Progenitor cell of endocrine pancreas (in vitro differentiated cells): ENCODE measurements around the gene SLC25A42. TPM values are rescaled to one million over a fixed set of nuclear protein-coding genes. Genes with fewer than 3 reads are reported as not detected.

Source experiments
- DNase-seq: peaks from one replicate; pipeline ENCODE4 v3.0.0; 2021; ENCODE audit warnings: low spot score; ENCODE audit not compliant: unreplicated experiment
- H3K27ac Mint-ChIP-seq: 2 replicates; pipeline ENCODE4 v1.8.0; 2021; ENCODE audit warnings: mild to moderate bottlenecking, moderate library complexity, mixed read lengths
- H3K27me3 Mint-ChIP-seq: 2 replicates; pipeline ENCODE4 v1.8.0; 2021; ENCODE audit warnings: mixed read lengths
- H3K36me3 Mint-ChIP-seq: 2 replicates; pipeline ENCODE4 v1.8.0; 2022; ENCODE audit warnings: mixed read lengths; ENCODE audit not compliant: insufficient read depth
- H3K4me1 Mint-ChIP-seq: 2 replicates; pipeline ENCODE4 v1.8.0; 2021; ENCODE audit warnings: low read depth, mixed read lengths
- H3K4me3 Mint-ChIP-seq: 2 replicates; pipeline ENCODE4 v1.8.0; 2021; ENCODE audit warnings: low read depth, mild to moderate bottlenecking, moderate library complexity, mixed read lengths
- H3K9me3 Mint-ChIP-seq: 2 replicates; pipeline ENCODE4 v1.8.0; 2021; ENCODE audit warnings: low read depth, mixed read lengths
- CTCF ChIP-seq: fragments of 200-600 bp; sonication (generic); IDR thresholded peaks from one replicate; pipeline ENCODE4 v1.5.0; 2021; ENCODE audit warnings: antibody characterized with exemption, mild to moderate bottlenecking; ENCODE audit not compliant: unreplicated experiment
- total RNA-seq: library from RNA; stranded (reverse); gene quantifications from 2 replicates; pipeline ENCODE4 v1.2.1, GENCODE V29; 2021

The SLC25A42 gene
- total RNA-seq, 1 donor from 2014 or later: 10.5 TPM

DNA sequence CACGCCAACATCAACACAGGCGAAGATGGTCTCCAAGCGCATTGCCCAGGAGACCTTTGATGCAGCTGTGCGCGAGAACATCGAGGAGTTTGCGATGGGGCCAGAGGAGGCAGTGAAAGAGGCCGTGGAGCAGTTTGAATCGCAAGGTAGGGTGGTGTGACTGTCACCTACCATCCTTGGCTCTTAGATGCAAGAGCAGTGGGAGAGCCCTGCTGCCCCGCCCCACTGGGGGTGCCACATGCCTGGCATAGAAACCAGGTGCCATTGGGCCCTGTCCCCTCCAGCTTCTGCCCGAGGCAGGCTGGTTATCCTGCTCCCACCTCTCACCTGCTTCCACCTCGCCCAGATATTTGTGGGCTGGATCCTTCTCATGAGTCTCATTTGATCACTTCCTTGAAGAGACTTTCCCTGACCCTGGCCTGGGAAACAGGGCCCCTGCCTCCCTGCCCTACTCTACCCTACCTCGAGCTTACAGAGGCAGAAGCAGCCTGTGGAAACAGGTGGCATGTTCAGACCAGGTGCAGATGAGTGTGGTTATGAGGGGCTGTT is 21.0 kb upstream of the SLC25A42 start:
- Mint-ChIP-seq H3K27me3 (no peaks in the 10 kb centered on the region), H3K4me1 (no peaks in the 10 kb centered on the region), H3K4me3 (no peak overlapping the region), H3K9me3 (no peaks in the 10 kb centered on the region), H3K36me3 (peaks cover 15% of the 10 kb centered on the region), H3K27ac (no peak overlapping the region)
- no peak for TF ChIP-seq CTCF
- no peak for DNase-seq

GRCh38 chr19:19043481-19043880 is 20.3 kb upstream of the SLC25A42 start:
- no peak for TF ChIP-seq CTCF
- Mint-ChIP-seq H3K9me3 (no peaks in the 10 kb centered on the region), H3K27ac (no peak overlapping the region), H3K27me3 (no peaks in the 10 kb centered on the region), H3K4me3 (no peak overlapping the region), H3K36me3 (peaks cover 13% of the 10 kb centered on the region), H3K4me1 (no peaks in the 10 kb centered on the region)
- no peak for DNase-seq

DNA sequence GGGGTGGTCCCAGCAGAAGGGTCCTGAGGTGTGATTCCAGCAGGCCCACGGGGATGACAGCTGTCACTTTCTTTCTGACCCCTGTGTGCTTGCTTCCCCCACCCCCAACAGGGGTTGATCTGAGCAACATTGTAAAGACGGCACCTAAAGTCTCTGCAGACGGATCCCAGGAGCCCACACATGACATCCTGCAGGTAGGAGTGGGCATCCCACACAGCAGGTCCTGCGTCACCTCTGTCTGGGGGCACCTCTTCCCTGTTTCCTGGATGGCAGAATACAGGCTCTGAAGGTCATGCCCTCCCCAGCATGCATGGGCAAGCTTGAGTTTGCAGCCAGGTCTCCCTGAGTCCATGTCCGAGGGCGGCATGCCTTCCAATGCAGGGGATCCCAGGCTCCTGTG is 19.9 kb upstream of the SLC25A42 start:
- H3K27ac Mint-ChIP-seq: no peak overlapping the region
- no peak for DNase-seq
- no peaks in the 10 kb centered on the region for H3K27me3 Mint-ChIP-seq
- no peak for TF ChIP-seq CTCF
- H3K4me1 Mint-ChIP-seq: no peaks in the 10 kb centered on the region
- H3K9me3 Mint-ChIP-seq: no peaks in the 10 kb centered on the region
- peaks cover 13% of the 10 kb centered on the region for H3K36me3 Mint-ChIP-seq
- no peak overlapping the region for H3K4me3 Mint-ChIP-seq

DNA sequence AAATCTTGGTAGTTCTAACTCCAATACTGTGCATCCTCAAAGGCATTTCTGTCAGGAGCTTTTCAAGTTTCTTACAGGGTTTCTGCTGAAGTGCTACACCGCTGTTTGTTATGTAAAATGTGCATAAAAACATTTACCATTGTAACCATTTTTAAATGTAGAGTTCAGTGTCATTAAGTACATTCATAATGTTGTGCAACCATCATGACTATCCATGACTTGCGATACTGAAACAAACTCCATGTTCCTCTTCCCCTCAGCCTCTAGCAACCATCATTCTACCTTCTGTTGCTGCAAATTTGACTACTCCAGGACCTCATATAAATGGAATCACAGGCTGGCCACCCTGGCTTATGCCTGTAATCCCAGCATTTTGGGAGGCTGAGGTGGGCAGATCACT is 14.4 kb upstream of the SLC25A42 start:
- H3K36me3 Mint-ChIP-seq: peaks cover 6% of the 10 kb centered on the region
- no peak overlapping the region for H3K4me3 Mint-ChIP-seq
- H3K27ac Mint-ChIP-seq: no peak overlapping the region
- DNase-seq: no peak
- no peak for TF ChIP-seq CTCF
- H3K27me3 Mint-ChIP-seq: no peaks in the 10 kb centered on the region
- H3K9me3 Mint-ChIP-seq: no peaks in the 10 kb centered on the region
- H3K4me1 Mint-ChIP-seq: no peaks in the 10 kb centered on the region

DNA sequence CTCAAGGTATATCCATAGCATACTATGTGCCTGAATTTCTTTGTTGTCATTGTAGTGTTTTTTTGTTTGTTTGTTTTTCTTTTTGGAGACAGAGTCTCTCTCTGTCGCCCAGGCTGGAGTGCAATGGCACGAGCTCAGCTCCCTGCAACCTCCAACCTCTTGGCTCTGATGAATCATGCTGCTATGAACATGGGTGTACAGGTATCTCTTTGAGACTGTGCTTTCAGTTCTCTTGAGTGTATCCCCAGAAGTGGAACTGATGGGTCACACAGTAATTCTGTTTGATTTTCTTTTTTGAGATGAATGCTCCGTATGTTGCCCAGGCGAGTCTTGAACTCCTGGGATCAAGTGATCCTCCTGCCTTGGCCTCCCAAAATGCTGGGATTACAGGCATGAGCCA is 13.7 kb upstream of the SLC25A42 start:
- Mint-ChIP-seq H3K36me3 (peaks cover 4% of the 10 kb centered on the region), H3K27me3 (no peaks in the 10 kb centered on the region), H3K4me3 (no peak overlapping the region), H3K4me1 (no peaks in the 10 kb centered on the region), H3K9me3 (no peaks in the 10 kb centered on the region), H3K27ac (no peak overlapping the region)
- DNase-seq: no peak
- TF ChIP-seq CTCF: no peak
